ENCODE measurements around the gene CPSF4. TPM values are rescaled to one million over a fixed set of nuclear protein-coding genes. Genes with fewer than 3 reads are reported as not detected.

Gene CPSF4
- total RNA-seq (10 to 100 TPM in 4 of 5 donors, 1 to 10 TPM in 1; 4.5 to 43.8 (median 28.8) TPM), polyA plus RNA-seq (10 to 100 TPM; 24.9 to 31.3 (median 25.6) TPM)
- long read RNA-seq, donor 1, partial matches to known transcripts, result 0 of 3 reads
- long read RNA-seq, donor 1, other reads (novel, unspliced or antisense), result 0 of 3 reads
- long read RNA-seq, donor 2, partial matches to known transcripts, result 62 of 246 reads
- long read RNA-seq, donor 2, other reads (novel, unspliced or antisense), result 183 of 246 reads
- long read RNA-seq, donor 3, partial matches to known transcripts, result 0 of 5 reads
- long read RNA-seq, donor 3, other reads (novel, unspliced or antisense), result 0 of 5 reads
- long read RNA-seq, donor 4, result 0 reads
- long read RNA-seq, donor 5, partial matches to known transcripts, result 0 of 5 reads
- long read RNA-seq, donor 5, other reads (novel, unspliced or antisense), result 0 of 5 reads
- long read RNA-seq, donor 6, transcript CPSF4-204 (8 exons, 1,738 nt), result major isoform, 6 of 667 reads
- long read RNA-seq, donor 6, partial matches to known transcripts, result 423 of 667 reads
- long read RNA-seq, donor 6, other reads (novel, unspliced or antisense), result 233 of 667 reads
- long read RNA-seq, donor 7, transcript CPSF4-204 (8 exons, 1,738 nt), result major isoform, 5 of 14 reads
- long read RNA-seq, donor 7, partial matches to known transcripts, result 8 of 14 reads
- long read RNA-seq, donor 7, other reads (novel, unspliced or antisense), result 0 of 14 reads
- long read RNA-seq, donor 8, partial matches to known transcripts, result 27 of 343 reads
- long read RNA-seq, donor 8, other reads (novel, unspliced or antisense), result 312 of 343 reads
- long read RNA-seq, donor 9, partial matches to known transcripts, result 0 of 1 reads
- long read RNA-seq, donor 9, other reads (novel, unspliced or antisense), result 0 of 1 reads
- long read RNA-seq, donor 10, partial matches to known transcripts, result 0 of 1 reads
- long read RNA-seq, donor 10, other reads (novel, unspliced or antisense), result 0 of 1 reads

DNA sequence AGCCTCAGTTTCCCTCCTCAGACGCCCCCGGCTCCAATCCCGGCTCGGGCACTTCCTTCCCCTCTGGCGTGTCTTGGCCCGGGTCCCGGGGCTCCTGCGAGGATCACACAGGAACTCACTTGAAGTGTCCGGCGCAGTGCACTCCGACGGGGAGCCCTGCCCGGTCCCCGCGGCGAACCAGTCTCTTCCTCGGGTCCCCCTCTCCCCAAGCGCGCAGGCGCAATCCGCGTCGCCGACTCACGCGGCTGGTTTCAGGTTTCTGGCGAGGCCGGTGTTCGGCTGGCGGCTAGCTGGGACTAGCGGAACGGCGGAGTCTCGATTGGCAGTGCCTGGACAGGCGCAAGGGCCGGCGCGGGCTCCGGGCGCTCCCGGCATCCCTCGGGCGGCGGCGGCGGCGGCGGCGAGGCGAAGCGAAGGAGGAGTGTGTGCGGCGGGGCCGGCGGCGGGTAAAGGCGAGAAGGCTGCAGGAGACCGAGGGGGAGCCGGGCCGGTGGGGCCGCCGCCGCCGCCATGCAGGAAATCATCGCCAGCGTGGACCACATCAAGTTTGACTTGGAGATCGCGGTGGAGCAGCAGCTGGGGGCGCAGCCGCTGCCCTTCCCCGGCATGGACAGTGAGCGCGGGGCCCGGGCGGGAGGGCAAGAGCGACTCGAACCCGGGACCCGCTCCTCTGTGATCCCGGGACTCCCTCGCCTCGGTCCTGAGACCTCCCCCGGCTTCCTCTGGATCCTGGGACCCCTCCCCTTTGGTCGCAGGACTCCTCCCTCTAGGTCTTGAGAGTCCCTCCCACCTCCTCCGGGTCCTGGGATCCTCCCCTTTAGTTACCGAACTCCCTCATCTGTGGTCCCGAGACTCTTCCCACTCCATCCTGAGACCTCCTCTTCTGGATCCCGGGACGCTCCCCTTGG, at the start of gene CPSF4, which contains the start of gene PTCD1:
CPSF4 (plus strand) TSS at position 371 of the 908 bp plus-strand sequence; CDS start at position 511, 140 bp downstream.
PTCD1 (minus strand) TSS at position 226 of the 908 bp plus-strand sequence. CDS start 3,556 bp downstream, outside the sequence.
- Histone ChIP-seq H3K9me3 (no peaks in the 10 kb centered on the region), H3K4me1 (peaks cover 14 to 48% (median 37%) of the 10 kb centered on the region in 4 donors), H3K27me3 (no peaks in the 10 kb centered on the region), H3K36me3 (peaks cover 6 to 35% (median 26%) of the 10 kb centered on the region in 4 donors), H3K27ac (peak within 1 kb of the TSS; percentile 84 to 92 (median 90)), H3K4me3 (peak within 1 kb of the TSS; percentile 94 to 99 (median 98))
- DNase-seq, result peak; percentile 96 to 98
- intact Hi-C loops (cut with DNase I; ENCODE audit: low total_unique reads), result no loop called here
- TF ChIP-seq POLR2AphosphoS5 (IDR thresholded peaks at IDR 0.05) (peak; percentile 73 to 92 (median 75)), EP300 (IDR thresholded peaks at IDR 0.05) (no peak)
- 0 to 1% (median 1%) methylated on average over 68 to 89 of the region's 89 CpGs for WGBS, 5 donors

DNA sequence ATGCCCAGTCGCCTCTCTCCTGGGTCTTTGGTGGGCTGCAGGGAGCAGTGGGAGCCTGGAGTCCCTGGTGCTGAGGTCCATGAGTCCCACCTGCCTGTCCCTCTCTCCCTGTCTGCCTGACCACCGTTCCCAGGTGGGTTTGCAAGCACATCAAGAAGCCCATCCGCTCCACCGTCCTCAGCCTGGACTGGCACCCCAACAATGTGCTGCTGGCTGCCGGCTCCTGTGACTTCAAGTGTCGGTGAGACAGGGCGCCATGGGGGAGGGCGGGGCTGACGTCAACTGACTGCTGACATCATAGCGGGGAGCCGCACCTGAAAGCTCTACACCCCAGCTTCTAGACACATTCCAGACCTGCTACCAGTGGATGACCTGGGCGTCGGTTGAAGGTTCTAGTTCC, 49.0 kb upstream of the CPSF4 start:
- 92 to 93% (median 92%) methylated on average over 11 to 13 of the region's 13 CpGs for WGBS, 5 donors

DNA sequence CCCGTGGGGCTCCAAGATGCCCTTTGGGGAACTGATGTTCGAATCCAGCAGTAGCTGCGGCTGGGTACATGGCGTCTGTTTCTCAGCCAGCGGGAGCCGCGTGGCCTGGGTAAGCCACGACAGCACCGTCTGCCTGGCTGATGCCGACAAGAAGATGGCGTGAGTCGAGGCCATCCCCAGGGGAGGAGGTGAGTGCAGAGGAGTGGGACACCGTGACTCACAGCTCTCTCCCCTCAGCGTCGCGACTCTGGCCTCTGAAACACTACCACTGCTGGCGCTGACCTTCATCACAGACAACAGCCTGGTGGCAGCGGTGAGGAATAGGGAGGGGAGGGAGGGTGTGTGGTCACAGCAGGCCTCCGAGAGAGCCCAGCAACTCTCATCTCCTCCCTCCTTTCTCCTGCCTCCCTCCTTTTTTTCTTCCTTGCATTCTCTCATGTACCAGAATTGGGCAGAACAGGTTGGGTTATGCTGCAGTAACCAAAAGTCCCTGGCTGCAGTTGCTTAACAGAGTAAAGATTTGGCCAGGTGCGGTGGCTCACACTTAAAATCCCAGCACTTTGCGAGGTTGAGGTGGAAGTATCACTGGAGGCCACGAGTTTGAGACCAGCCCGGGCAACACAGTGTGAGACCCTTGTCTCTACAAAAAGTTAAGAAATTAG, 47.7 kb upstream of the CPSF4 start:
- Histone ChIP-seq H3K27me3 (no peaks in the 10 kb centered on the region), H3K27ac (no peak overlapping the region), H3K36me3 (peaks cover 60 to 94% (median 84%) of the 10 kb centered on the region in 4 donors), H3K4me1 (peaks cover 6 to 31% (median 24%) of the 10 kb centered on the region in 4 donors), H3K4me3 (no peak overlapping the region), H3K9me3 (no peaks in the 10 kb centered on the region)
- intact Hi-C loops (cut with DNase I; ENCODE audit: low total_unique reads), result no loop called here
- 92 to 97% (median 94%) methylated on average over 20 to 23 of the region's 23 CpGs for WGBS, 5 donors
- TF ChIP-seq EP300 (IDR thresholded peaks at IDR 0.05) (no peak), CTCF (IDR thresholded peaks at IDR 0.05) (no peak), POLR2A (IDR thresholded peaks at IDR 0.05) (no peak), POLR2AphosphoS5 (IDR thresholded peaks at IDR 0.05) (no peak)
- no peak for DNase-seq

More for the DNA sequence above, 49.0 kb upstream of the CPSF4 start:
- TF ChIP-seq CTCF (IDR thresholded peaks at IDR 0.05) (no peak), EP300 (IDR thresholded peaks at IDR 0.05) (no peak), POLR2A (IDR thresholded peaks at IDR 0.05) (no peak), POLR2AphosphoS5 (IDR thresholded peaks at IDR 0.05) (no peak)
- peaks cover 54 to 92% (median 79%) of the 10 kb centered on the region in 4 donors for H3K36me3 ChIP-seq
- H3K4me3 ChIP-seq, result no peak overlapping the region
- DNase-seq, result no peak
- no peak overlapping the region for H3K27ac ChIP-seq
- H3K27me3 ChIP-seq, result no peaks in the 10 kb centered on the region
- H3K9me3 ChIP-seq, result no peaks in the 10 kb centered on the region
- peaks cover 6 to 32% (median 22%) of the 10 kb centered on the region in 4 donors for H3K4me1 ChIP-seq
- intact Hi-C loops (cut with DNase I; ENCODE audit: low total_unique reads), result no loop called here

GRCh38 chr7:99392046-99392445, 46.7 kb upstream of the CPSF4 start:
- intact Hi-C loops (cut with DNase I; ENCODE audit: low total_unique reads), result no loop called here
- Histone ChIP-seq H3K27ac (peak overlapping the region in 4 of 5 donors; percentile 74 to 81 (median 76)), H3K9me3 (no peaks in the 10 kb centered on the region), H3K36me3 (peaks cover 60 to 94% (median 84%) of the 10 kb centered on the region in 4 donors), H3K4me3 (peak overlapping the region; percentile 41 to 60 (median 52)), H3K4me1 (peaks cover 6 to 31% (median 25%) of the 10 kb centered on the region in 4 donors), H3K27me3 (no peaks in the 10 kb centered on the region)
- no peak for DNase-seq
- TF ChIP-seq EP300 (IDR thresholded peaks at IDR 0.05), result no peak
- TF ChIP-seq POLR2AphosphoS5 (IDR thresholded peaks at IDR 0.05), result no peak
- no peak for TF ChIP-seq POLR2A (IDR thresholded peaks at IDR 0.05)
- no peak for TF ChIP-seq CTCF (IDR thresholded peaks at IDR 0.05)
- 50 to 69% (median 63%) methylated on average over 7 to 8 of the region's 8 CpGs for WGBS, 5 donors

Measured in stomach (tissue), 19 donors.